HG02943 (cell line): ENCODE data around the gene RAD51AP2.
"Not testable (repeated sequence)": the region's sequence is repeated elsewhere in the genome, so short reads cannot be mapped to it uniquely, and the experiment has no call there.

Experiments
- ATAC-seq: cut with Tn5 transposase; IDR thresholded peaks from one replicate; pipeline ENCODE4 v1.9.1; 2021; ENCODE audit warnings: mild to moderate bottlenecking, low read depth, moderate library complexity; ENCODE audit not compliant: unreplicated experiment

RAD51AP2 gene

GRCh38 chr2:17538022-17538843, 20.0 kb upstream of the RAD51AP2 start:
- ATAC-seq: no peak

- no peak for ATAC-seq
These were observed 18.2 kb upstream of the RAD51AP2 start for GRCh38 chr2:17536416-17536815.

GRCh38 chr2:17533546-17533945, 15.3 kb upstream of the RAD51AP2 start:
- no peak for ATAC-seq

- ATAC-seq: no peak
These were observed 11.5 kb upstream of the RAD51AP2 start for GRCh38 chr2:17529771-17530170.

GRCh38 chr2:17522303-17522702, 4.1 kb upstream of the RAD51AP2 start:
- no peak for ATAC-seq

GRCh38 chr2:17521621-17522020, 3.4 kb upstream of the RAD51AP2 start:
- ATAC-seq: no peak

GRCh38 chr2:17520761-17521160, 2.5 kb upstream of the RAD51AP2 start:
- ATAC-seq: no peak

GRCh38 chr2:17519486-17519885, 1.2 kb upstream of the RAD51AP2 start:
- ATAC-seq: no peak

GRCh38 chr2:17517481-17518211, 594 bp downstream of the RAD51AP2 start:
- peak; percentile 22 for ATAC-seq

- ATAC-seq: no peak
These were observed 2.6 kb downstream of the RAD51AP2 start for GRCh38 chr2:17515652-17516051.

GRCh38 chr2:17506736-17507616, 11.3 kb downstream of the RAD51AP2 start:
- no peak for ATAC-seq

- no peak for ATAC-seq
These were observed 20.5 kb downstream of the RAD51AP2 start for GRCh38 chr2:17497718-17498117.

- ATAC-seq: no peak
These were observed 22.6 kb downstream of the RAD51AP2 start for GRCh38 chr2:17495590-17495989.

GRCh38 chr2:17490165-17490564, 28.1 kb downstream of the RAD51AP2 start:
- not testable (repeated sequence) for ATAC-seq

GRCh38 chr2:17488610-17489009, 29.6 kb downstream of the RAD51AP2 start:
- ATAC-seq: not testable (repeated sequence)

GRCh38 chr2:17483496-17483895, 34.7 kb downstream of the RAD51AP2 start:
- ATAC-seq: no peak

GRCh38 chr2:17482651-17483050, 35.6 kb downstream of the RAD51AP2 start:
- no peak for ATAC-seq

- ATAC-seq: no peak
These were observed 38.4 kb downstream of the RAD51AP2 start for GRCh38 chr2:17479875-17480274.

GRCh38 chr2:17476830-17477229, 41.4 kb downstream of the RAD51AP2 start:
- no peak for ATAC-seq

GRCh38 chr2:17476064-17476463, 42.2 kb downstream of the RAD51AP2 start:
- ATAC-seq: no peak

GRCh38 chr2:17475286-17475685, 43.0 kb downstream of the RAD51AP2 start:
- no peak for ATAC-seq
